ENCODE results near the gene OPHN1.

The OPHN1 gene

GRCh38 chrX:68180579-68180978 is 252.7 kb downstream of the OPHN1 start:
- Histone ChIP-seq H2BK120ac (ENCODE audit: low read depth, low read length) (no peak overlapping the region), H2AK5ac (ENCODE audit: low read depth, low read length) (no peak overlapping the region), H3K27me3 (ENCODE audit: control insufficient read depth in 3 of 3, insufficient read depth in 3 of 3, low read depth in 1 of 3, low read length in 3 of 3) (no peaks in the 10 kb centered on the region), H3K4me2 (ENCODE audit: insufficient read depth, low read length, poor library complexity, severe bottlenecking) (no peak overlapping the region), H3K14ac (ENCODE audit: low read length) (no peak overlapping the region), H3K4me3 (ENCODE audit: low read length in 2 of 2) (no peak overlapping the region), H4K91ac (ENCODE audit: low read depth, low read length, poor library complexity) (no peak overlapping the region), H3K27ac (replicated peaks; ENCODE audit: low read length) (no peak overlapping the region), H3K4ac (ENCODE audit: low read length) (no peak overlapping the region), H3K36me3 (replicated peaks in 1 of 2; ENCODE audit: control insufficient read depth in 2 of 2, insufficient read depth in 2 of 2, low read length in 2 of 2) (no peaks in the 10 kb centered on the region), H2BK12ac (ENCODE audit: low read length) (no peak overlapping the region), H3K23ac (ENCODE audit: low read depth, low read length, poor library complexity) (no peak overlapping the region), H2AFZ (ENCODE audit: low read length) (no peak overlapping the region), H3K79me1 (ENCODE audit: low read depth, low read length) (no peaks in the 10 kb centered on the region), H4K8ac (ENCODE audit: low read depth, low read length) (no peak overlapping the region), H3K9ac (ENCODE audit: low read depth, low read length, poor library complexity) (no peak overlapping the region), H2BK15ac (ENCODE audit: low read length) (no peak overlapping the region), H3K9me3 (replicated peaks in 1 of 2; ENCODE audit: control insufficient read depth in 2 of 2, insufficient read depth in 1 of 2, low read depth in 1 of 2, low read length in 2 of 2) (no peaks in the 10 kb centered on the region), H3K18ac (ENCODE audit: low read length) (no peak overlapping the region), H3K4me1 (ENCODE audit: control insufficient read depth in 2 of 2, insufficient read depth in 1 of 2, low read depth in 1 of 2, low read length in 2 of 2) (no peaks in the 10 kb centered on the region), H2BK5ac (ENCODE audit: low read length) (no peak overlapping the region)
- no CpG with 5 or more reads among the region's 2 CpGs for WGBS, 2 donors (ENCODE audit: extremely low coverage in 2 of 2, insufficient read length in 2 of 2, insufficient replicate concordance in 1 of 2)
- DNase-seq (ENCODE audit: low spot score) = no peak

DNA sequence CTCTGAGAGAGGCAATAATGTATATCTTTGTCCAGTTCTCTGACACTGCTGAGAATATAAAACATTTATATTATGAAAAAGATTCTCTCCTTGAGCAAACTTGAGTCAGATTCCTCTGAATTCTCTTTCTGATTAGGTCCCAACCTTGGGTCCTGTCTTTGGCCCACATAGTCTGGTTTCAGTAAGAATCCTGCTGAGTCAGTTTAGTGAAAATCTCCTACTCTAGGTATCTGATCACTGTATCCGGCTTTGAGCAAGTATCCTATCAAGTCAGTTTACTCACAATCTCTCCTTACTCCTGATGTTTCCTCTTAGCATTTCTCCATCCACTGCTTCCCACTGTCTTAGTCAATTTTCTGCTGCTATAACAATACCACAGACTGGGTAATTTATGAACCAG is 253.9 kb downstream of the OPHN1 start:
- Histone ChIP-seq H3K9me3 (replicated peaks in 1 of 2; ENCODE audit: control insufficient read depth in 2 of 2, insufficient read depth in 1 of 2, low read depth in 1 of 2, low read length in 2 of 2) (no peaks in the 10 kb centered on the region), H3K27me3 (ENCODE audit: control insufficient read depth in 3 of 3, insufficient read depth in 3 of 3, low read depth in 1 of 3, low read length in 3 of 3) (no peaks in the 10 kb centered on the region), H3K23ac (ENCODE audit: low read depth, low read length, poor library complexity) (no peak overlapping the region), H3K4ac (ENCODE audit: low read length) (no peak overlapping the region), H4K91ac (ENCODE audit: low read depth, low read length, poor library complexity) (no peak overlapping the region), H3K4me2 (ENCODE audit: insufficient read depth, low read length, poor library complexity, severe bottlenecking) (no peak overlapping the region), H2AFZ (ENCODE audit: low read length) (no peak overlapping the region), H2BK5ac (ENCODE audit: low read length) (no peak overlapping the region), H2BK15ac (ENCODE audit: low read length) (no peak overlapping the region), H2AK5ac (ENCODE audit: low read depth, low read length) (no peak overlapping the region), H3K9ac (ENCODE audit: low read depth, low read length, poor library complexity) (no peak overlapping the region), H3K79me1 (ENCODE audit: low read depth, low read length) (no peaks in the 10 kb centered on the region), H3K18ac (ENCODE audit: low read length) (no peak overlapping the region), H2BK12ac (ENCODE audit: low read length) (no peak overlapping the region), H4K8ac (ENCODE audit: low read depth, low read length) (no peak overlapping the region), H3K27ac (replicated peaks; ENCODE audit: low read length) (no peak overlapping the region), H3K4me3 (ENCODE audit: low read length in 2 of 2) (no peak overlapping the region), H3K14ac (ENCODE audit: low read length) (no peak overlapping the region), H2BK120ac (ENCODE audit: low read depth, low read length) (no peak overlapping the region), H3K36me3 (replicated peaks in 1 of 2; ENCODE audit: control insufficient read depth in 2 of 2, insufficient read depth in 2 of 2, low read length in 2 of 2) (no peaks in the 10 kb centered on the region), H3K4me1 (ENCODE audit: control insufficient read depth in 2 of 2, insufficient read depth in 1 of 2, low read depth in 1 of 2, low read length in 2 of 2) (no peaks in the 10 kb centered on the region)
- no CpG with 5 or more reads among the region's 1 CpG for WGBS, 2 donors (ENCODE audit: extremely low coverage in 2 of 2, insufficient read length in 2 of 2, insufficient replicate concordance in 1 of 2)
- DNase-seq (ENCODE audit: low spot score) = no peak

DNA sequence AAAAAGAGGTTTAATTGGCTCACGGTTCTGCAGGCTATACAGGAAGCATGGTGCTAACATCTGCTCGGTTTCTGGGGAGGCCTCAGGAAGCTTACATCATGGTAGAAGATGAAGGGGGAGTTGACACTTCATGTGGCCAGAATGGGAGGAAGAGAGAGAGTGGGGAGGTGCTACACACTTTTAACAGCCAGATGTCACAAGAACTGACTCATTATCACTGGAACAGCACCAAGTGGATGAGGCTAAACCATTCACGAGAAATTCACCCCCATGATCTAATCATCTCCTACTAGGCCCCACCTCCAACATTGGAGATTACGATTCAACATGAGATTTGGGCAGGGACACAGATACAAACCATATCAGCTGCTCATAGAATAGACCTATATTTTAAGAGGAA is 255.8 kb downstream of the OPHN1 start:
- no peak for DNase-seq (ENCODE audit: low spot score)
- Histone ChIP-seq H3K27ac (replicated peaks; ENCODE audit: low read length) (no peak overlapping the region), H2BK120ac (ENCODE audit: low read depth, low read length) (no peak overlapping the region), H3K4me2 (ENCODE audit: insufficient read depth, low read length, poor library complexity, severe bottlenecking) (no peak overlapping the region), H3K4ac (ENCODE audit: low read length) (no peak overlapping the region), H3K18ac (ENCODE audit: low read length) (no peak overlapping the region), H3K27me3 (ENCODE audit: control insufficient read depth in 3 of 3, insufficient read depth in 3 of 3, low read depth in 1 of 3, low read length in 3 of 3) (no peaks in the 10 kb centered on the region), H3K4me1 (ENCODE audit: control insufficient read depth in 2 of 2, insufficient read depth in 1 of 2, low read depth in 1 of 2, low read length in 2 of 2) (no peaks in the 10 kb centered on the region), H4K91ac (ENCODE audit: low read depth, low read length, poor library complexity) (no peak overlapping the region), H2AFZ (ENCODE audit: low read length) (no peak overlapping the region), H2BK12ac (ENCODE audit: low read length) (no peak overlapping the region), H3K79me1 (ENCODE audit: low read depth, low read length) (no peaks in the 10 kb centered on the region), H4K8ac (ENCODE audit: low read depth, low read length) (no peak overlapping the region), H3K14ac (ENCODE audit: low read length) (no peak overlapping the region), H3K23ac (ENCODE audit: low read depth, low read length, poor library complexity) (no peak overlapping the region), H3K36me3 (replicated peaks in 1 of 2; ENCODE audit: control insufficient read depth in 2 of 2, insufficient read depth in 2 of 2, low read length in 2 of 2) (no peaks in the 10 kb centered on the region), H3K9me3 (replicated peaks in 1 of 2; ENCODE audit: control insufficient read depth in 2 of 2, insufficient read depth in 1 of 2, low read depth in 1 of 2, low read length in 2 of 2) (no peaks in the 10 kb centered on the region), H2AK5ac (ENCODE audit: low read depth, low read length) (no peak overlapping the region), H2BK5ac (ENCODE audit: low read length) (no peak overlapping the region), H2BK15ac (ENCODE audit: low read length) (no peak overlapping the region), H3K9ac (ENCODE audit: low read depth, low read length, poor library complexity) (no peak overlapping the region), H3K4me3 (ENCODE audit: low read length in 2 of 2) (no peak overlapping the region)
- no CpG with 5 or more reads among the region's 4 CpGs for WGBS, 2 donors (ENCODE audit: extremely low coverage in 2 of 2, insufficient read length in 2 of 2, insufficient replicate concordance in 1 of 2)

DNA sequence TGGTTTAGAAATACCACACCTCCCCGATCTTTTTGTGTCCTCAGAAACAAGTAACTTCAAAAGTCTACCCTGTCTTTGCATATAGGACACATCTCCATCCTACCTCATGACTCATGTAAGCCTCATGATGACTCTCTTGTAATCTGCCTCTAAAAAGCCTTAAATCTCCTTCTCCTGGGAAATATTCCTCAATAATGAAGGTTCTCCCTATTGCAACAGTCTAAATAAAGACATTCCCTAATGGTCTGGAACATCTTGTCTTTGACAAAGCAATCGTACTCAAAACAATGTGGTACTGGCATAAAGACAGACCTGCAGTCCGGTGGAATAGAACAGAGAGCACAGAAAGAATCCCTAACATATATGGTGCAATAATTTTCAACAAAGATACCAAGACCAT is 257.7 kb downstream of the OPHN1 start:
- Histone ChIP-seq H3K4me3 (ENCODE audit: low read length in 2 of 2) (no peak overlapping the region), H2BK120ac (ENCODE audit: low read depth, low read length) (no peak overlapping the region), H4K8ac (ENCODE audit: low read depth, low read length) (no peak overlapping the region), H2BK5ac (ENCODE audit: low read length) (no peak overlapping the region), H3K36me3 (replicated peaks in 1 of 2; ENCODE audit: control insufficient read depth in 2 of 2, insufficient read depth in 2 of 2, low read length in 2 of 2) (no peaks in the 10 kb centered on the region), H4K91ac (ENCODE audit: low read depth, low read length, poor library complexity) (no peak overlapping the region), H2AK5ac (ENCODE audit: low read depth, low read length) (no peak overlapping the region), H3K23ac (ENCODE audit: low read depth, low read length, poor library complexity) (no peak overlapping the region), H2BK15ac (ENCODE audit: low read length) (no peak overlapping the region), H2AFZ (ENCODE audit: low read length) (no peak overlapping the region), H3K27ac (replicated peaks; ENCODE audit: low read length) (no peak overlapping the region), H3K9ac (ENCODE audit: low read depth, low read length, poor library complexity) (no peak overlapping the region), H3K9me3 (replicated peaks in 1 of 2; ENCODE audit: control insufficient read depth in 2 of 2, insufficient read depth in 1 of 2, low read depth in 1 of 2, low read length in 2 of 2) (no peaks in the 10 kb centered on the region), H3K14ac (ENCODE audit: low read length) (no peak overlapping the region), H2BK12ac (ENCODE audit: low read length) (no peak overlapping the region), H3K79me1 (ENCODE audit: low read depth, low read length) (no peaks in the 10 kb centered on the region), H3K27me3 (ENCODE audit: control insufficient read depth in 3 of 3, insufficient read depth in 3 of 3, low read depth in 1 of 3, low read length in 3 of 3) (no peaks in the 10 kb centered on the region), H3K18ac (ENCODE audit: low read length) (no peak overlapping the region), H3K4me1 (ENCODE audit: control insufficient read depth in 2 of 2, insufficient read depth in 1 of 2, low read depth in 1 of 2, low read length in 2 of 2) (no peaks in the 10 kb centered on the region), H3K4me2 (ENCODE audit: insufficient read depth, low read length, poor library complexity, severe bottlenecking) (no peak overlapping the region), H3K4ac (ENCODE audit: low read length) (no peak overlapping the region)
- no CpG with 5 or more reads among the region's 3 CpGs for WGBS, 2 donors (ENCODE audit: extremely low coverage in 2 of 2, insufficient read length in 2 of 2, insufficient replicate concordance in 1 of 2)
- DNase-seq (ENCODE audit: low spot score) = no peak
